Measurements from ENCODE around the gene CFAP69.
A peak's percentile ranks its signal among the peaks of the same experiment; 100 is the strongest.

The CFAP69 gene

GRCh38 chr7:90272242-90272641 lies 27.3 kb downstream of the CFAP69 start:
- in situ Hi-C loops (cut with HindIII; ENCODE audit: low sequenced_read_pairs), result loop anchor here (25.0 kb wide), 1 partner anchor 165 kb away; no protein-coding TSS in a partner anchor
- DNase-seq (ENCODE audit: low read depth), result no peak
- TF ChIP-seq, protein P1, sequence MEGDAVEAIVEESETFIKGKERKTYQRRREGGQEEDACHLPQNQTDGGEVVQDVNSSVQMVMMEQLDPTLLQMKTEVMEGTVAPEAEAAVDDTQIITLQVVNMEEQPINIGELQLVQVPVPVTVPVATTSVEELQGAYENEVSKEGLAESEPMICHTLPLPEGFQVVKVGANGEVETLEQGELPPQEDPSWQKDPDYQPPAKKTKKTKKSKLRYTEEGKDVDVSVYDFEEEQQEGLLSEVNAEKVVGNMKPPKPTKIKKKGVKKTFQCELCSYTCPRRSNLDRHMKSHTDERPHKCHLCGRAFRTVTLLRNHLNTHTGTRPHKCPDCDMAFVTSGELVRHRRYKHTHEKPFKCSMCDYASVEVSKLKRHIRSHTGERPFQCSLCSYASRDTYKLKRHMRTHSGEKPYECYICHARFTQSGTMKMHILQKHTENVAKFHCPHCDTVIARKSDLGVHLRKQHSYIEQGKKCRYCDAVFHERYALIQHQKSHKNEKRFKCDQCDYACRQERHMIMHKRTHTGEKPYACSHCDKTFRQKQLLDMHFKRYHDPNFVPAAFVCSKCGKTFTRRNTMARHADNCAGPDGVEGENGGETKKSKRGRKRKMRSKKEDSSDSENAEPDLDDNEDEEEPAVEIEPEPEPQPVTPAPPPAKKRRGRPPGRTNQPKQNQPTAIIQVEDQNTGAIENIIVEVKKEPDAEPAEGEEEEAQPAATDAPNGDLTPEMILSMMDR (IDR thresholded peaks at IDR 0.05; ENCODE audit: low read depth, low read length, missing control alignments), result no peak
- no peak overlapping the region for H3K4me3 ChIP-seq (ENCODE audit: low read depth, low read length)

DNA sequence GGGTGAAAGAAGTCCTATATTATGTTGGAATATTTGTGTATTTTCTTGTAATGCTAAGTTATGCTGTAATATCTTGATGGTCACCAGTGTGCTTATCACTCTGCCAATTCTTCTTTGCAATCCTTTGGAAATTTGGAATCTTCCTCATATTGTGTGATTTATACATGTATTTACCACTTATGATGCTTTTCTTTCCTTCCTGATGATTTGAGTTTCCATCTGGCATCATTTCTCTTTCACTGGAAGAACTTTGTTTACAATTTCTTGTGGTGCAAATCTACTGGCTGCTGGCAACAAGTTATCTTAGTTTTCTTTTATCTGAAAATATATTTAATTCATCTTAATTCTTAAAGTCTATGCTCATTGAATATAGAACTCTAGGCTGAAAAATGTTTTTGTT lies 29.2 kb downstream of the CFAP69 start:
- no peak for DNase-seq (ENCODE audit: low read depth)
- in situ Hi-C loops (cut with HindIII; ENCODE audit: low sequenced_read_pairs), result loop anchor here (25.0 kb wide), 1 partner anchor 163 kb away; no protein-coding TSS in a partner anchor
- TF ChIP-seq, protein P1 (IDR thresholded peaks at IDR 0.05; ENCODE audit: low read depth, low read length, missing control alignments), result no peak
- H3K4me3 ChIP-seq (ENCODE audit: low read depth, low read length), result no peak overlapping the region

- no peak for DNase-seq (ENCODE audit: low read depth)
- TF ChIP-seq, protein P1 (IDR thresholded peaks at IDR 0.05; ENCODE audit: low read depth, low read length, missing control alignments), result no peak
- no peak overlapping the region for H3K4me3 ChIP-seq (ENCODE audit: low read depth, low read length)
- in situ Hi-C loops (cut with HindIII; ENCODE audit: low sequenced_read_pairs), result no loop called here
Measured at GRCh38 chr7:90276033-90276728, 31.2 kb downstream of the CFAP69 start.

GRCh38 chr7:90288154-90288553 lies 43.2 kb downstream of the CFAP69 start:
- no peak for DNase-seq (ENCODE audit: low read depth)
- in situ Hi-C loops (cut with HindIII; ENCODE audit: low sequenced_read_pairs), result no loop called here
- TF ChIP-seq, protein P1 (IDR thresholded peaks at IDR 0.05; ENCODE audit: low read depth, low read length, missing control alignments), result no peak
- no peak overlapping the region for H3K4me3 ChIP-seq (ENCODE audit: low read depth, low read length)

DNA sequence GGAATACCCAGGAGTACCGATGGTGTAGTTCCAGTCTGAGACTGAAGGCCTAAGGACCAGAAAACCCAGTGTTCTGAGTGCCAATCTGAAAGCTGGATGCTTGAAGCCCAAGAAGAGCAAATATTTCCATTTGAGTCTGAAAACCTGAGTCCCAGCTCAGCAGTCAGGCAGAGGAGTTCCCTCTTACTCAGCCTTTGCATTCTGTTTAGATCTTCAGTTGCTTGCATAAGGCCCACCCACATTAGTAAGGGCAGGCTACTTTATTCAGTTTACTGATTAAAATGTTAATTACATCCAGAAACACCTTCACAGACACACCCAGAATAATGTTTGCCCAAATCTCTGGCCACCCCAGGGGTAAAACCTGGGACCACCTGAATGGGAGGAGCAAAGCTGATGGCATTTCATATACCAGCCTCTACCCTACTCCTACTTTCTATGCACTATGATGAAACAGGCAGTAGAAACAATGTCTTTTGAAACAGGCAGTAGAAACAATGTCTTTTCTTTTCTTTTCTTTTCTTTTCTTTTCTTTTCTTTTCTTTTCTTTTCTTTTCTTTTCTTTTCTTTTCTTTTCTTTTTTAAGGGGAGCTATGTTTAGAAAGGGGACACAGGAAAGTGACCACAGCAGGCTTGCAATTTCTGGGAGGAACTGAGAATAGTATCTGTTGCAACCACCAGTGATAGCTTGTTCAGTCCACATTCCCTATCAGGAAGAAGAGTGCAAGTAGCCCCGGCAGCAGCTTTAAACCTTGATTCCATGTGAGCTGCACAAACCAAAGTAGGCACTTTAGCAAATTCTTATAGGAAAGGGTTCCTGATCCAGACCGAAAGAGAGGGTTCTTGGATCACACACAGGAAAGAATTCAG lies 45.5 kb downstream of the CFAP69 start:
- DNase-seq (ENCODE audit: low read depth), result no peak
- no peak overlapping the region for H3K4me3 ChIP-seq (ENCODE audit: low read depth, low read length)
- in situ Hi-C loops (cut with HindIII; ENCODE audit: low sequenced_read_pairs), result no loop called here
- TF ChIP-seq, protein P1 (IDR thresholded peaks at IDR 0.05; ENCODE audit: low read depth, low read length, missing control alignments), result no peak

DNA sequence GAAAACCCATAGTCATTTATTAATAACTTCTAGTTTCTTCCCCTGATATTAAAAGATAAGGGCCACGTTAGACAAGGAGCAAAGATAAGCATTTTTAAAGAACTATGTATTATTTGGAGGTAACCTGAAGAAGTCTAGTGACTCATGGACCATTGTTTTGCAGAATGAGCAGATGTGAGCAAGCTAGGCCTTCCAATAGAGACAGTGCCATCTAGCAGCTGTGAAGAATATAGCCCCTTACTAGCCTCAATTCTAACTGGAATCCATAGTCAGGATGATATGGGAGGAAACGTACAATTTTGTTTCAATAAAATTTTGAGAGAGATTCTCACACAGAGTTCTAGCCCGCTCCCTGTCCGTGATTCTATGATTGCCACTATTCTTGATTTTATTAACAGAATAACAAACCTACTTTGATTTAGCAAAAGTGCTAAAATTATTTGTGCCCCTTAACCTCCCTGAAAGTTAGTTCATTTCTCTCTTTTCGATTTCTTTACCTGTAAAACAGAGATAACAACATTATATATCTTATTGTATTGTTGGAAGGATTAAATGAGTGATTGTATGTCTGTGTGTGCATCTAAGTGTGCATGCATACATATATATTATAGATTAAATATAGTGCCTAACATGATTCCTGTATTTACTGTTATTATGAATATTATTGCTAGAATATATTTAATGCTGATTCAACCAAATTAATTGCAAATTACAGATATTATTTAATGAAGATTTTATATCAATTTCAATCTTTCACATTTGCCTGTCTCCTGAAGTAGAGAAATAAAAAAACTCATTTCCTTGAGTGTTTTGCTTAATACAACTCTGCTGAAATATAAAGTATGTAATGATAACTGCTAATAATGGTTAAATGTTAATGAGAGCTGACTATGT lies 53.4 kb downstream of the CFAP69 start:
- DNase-seq (ENCODE audit: low read depth), result peak; percentile 59

More for the DNA sequence above, 53.4 kb downstream of the CFAP69 start:
- TF ChIP-seq, protein P1 (IDR thresholded peaks at IDR 0.05; ENCODE audit: low read depth, low read length, missing control alignments), result peak; percentile 85
- no peak overlapping the region for H3K4me3 ChIP-seq (ENCODE audit: low read depth, low read length)
- in situ Hi-C loops (cut with HindIII; ENCODE audit: low sequenced_read_pairs), result no loop called here
